GM19240 (cell line): ENCODE results near the gene BCAM.
"Not testable (repeated sequence)": the region's sequence is repeated elsewhere in the genome, so short reads cannot be mapped to it uniquely, and the experiment has no call there.

ENCODE experiments used
- DNase-seq: peaks from one replicate; pipeline ENCODE4 v3.0.0; 2011; ENCODE audit warnings: low spot score; ENCODE audit not compliant: insufficient read length

The BCAM gene

GRCh38 chr19:44816301-44816700, 7.4 kb downstream of the BCAM start:
- DNase-seq, result no peak

GRCh38 chr19:44817725-44818465, 9.0 kb downstream of the BCAM start:
- DNase-seq, result no peak

- no peak for DNase-seq
Observed at GRCh38 chr19:44818466-44819031, 9.6 kb downstream of the BCAM start.

DNA sequence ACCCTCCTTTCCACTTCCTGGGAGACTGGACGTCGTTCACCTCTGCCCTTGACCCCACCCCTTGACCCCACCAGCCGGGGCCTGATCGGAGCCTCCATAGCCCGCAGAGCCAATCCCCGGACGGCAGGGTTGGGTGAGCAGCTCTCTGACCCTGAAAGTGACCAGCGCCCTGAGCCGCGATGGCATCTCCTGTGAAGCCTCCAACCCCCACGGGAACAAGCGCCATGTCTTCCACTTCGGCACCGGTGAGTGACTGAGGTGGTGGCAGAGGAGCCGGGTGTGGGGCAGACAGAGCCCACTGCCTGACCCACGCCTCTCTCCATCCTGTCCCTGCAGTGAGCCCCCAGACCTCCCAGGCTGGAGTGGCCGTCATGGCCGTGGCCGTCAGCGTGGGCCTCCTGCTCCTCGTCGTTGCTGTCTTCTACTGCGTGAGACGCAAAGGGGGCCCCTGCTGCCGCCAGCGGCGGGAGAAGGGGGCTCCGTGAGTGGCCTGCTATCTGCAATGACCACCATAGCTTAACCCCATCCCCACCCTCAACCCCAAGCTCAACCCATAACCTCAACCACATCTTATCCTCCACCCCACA, 10.4 kb downstream of the BCAM start:
- no peak for DNase-seq

- DNase-seq, result no peak
Observed at GRCh38 chr19:44820648-44821609, 12.0 kb downstream of the BCAM start.

DNA sequence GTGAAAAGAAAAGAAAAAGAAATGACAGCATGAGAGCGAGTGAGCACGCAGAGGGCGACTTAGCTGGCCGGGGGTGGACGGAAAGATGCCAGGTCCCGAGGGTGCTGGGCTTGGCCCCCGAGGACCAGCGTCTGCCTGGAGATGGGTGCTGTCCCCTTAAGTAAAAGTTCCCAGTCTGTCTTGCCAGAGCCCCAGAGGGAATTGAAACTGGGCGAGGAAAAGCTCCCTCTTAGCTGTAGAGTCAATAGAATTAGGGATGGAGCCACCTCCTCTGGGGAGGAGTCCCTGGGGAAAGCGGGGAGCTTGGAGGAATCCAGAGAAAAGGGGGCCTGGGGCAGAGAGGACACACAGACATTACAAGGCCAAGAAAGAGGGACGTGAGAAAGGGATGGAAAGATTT, 13.3 kb downstream of the BCAM start:
- DNase-seq, result no peak

DNA sequence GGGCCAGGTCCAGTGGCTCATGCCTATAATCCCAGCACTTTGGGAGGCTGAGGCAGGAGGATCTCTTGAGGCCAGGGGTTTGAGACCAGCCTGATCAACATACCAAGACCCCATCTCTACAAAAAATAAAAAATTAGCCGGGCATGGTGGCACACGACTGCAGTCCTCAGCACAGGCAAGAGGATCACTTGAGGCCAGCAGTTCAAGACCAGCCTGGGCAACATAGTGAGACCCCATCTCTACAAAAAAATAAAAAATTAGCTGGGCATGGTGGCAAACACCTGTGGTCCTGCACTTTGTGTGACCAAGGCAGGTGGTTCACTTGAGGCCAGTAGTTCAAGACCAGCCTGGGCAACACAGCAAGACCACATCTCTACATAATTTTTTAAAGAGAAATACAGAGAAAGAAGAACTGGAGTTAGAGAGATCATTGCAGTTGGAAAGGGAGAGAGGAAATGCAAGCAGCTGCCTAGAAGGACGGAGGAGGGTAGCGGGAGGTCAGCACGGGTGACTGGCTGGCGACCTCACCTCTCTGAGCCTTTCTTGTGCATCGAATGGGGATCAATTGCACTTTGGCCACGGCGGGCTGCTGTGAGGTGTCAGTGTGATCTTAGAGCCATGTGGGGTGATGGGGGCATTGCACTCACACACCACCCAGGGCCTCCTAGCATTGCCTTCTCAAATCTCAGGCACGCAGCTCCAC, 13.9 kb downstream of the BCAM start:
- DNase-seq, result no peak

GRCh38 chr19:44823373-44823698, 14.4 kb downstream of the BCAM start:
- no peak for DNase-seq

DNA sequence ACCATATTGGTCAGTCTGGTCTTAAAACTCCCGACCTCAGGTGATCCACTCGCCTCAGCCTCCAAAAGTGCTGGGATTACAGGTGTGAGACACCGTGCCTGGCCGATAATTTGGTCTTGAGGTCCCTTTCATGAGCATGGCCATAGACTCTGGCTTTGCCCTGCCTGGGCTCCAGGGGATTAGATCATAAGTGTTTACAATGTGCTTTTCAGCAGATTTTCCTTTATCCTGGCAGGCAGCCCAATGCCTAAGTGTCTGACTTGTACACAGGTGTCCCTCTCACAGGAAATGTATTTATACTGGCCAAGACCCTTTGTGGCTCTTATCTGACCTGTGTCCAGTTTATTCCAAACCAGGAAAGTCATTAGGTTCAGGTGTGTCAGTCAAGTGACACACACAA, 15.9 kb downstream of the BCAM start:
- DNase-seq, result no peak

- not testable (repeated sequence) for DNase-seq
Observed at GRCh38 chr19:44832875-44833274, 24.0 kb downstream of the BCAM start.

DNA sequence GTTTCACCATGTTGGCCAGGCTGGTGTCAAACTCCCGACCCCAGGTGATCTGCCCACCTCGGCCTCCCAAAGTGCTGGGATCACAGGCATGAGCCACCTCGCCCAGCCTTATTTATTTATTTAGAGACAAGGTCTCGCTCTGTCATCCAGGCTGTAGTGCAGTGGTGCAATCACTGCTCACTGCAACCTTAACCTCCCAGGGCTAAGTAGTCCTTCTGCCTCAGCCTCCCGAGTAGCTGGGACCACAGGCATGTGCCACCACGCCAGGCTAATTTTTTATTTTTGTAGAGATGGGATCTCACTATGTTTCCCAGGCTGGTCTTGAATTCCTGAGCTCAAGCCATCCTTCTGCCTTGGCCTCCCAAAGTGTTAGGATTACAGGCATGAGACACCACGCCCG, 25.5 kb downstream of the BCAM start:
- not testable (repeated sequence) for DNase-seq

DNA sequence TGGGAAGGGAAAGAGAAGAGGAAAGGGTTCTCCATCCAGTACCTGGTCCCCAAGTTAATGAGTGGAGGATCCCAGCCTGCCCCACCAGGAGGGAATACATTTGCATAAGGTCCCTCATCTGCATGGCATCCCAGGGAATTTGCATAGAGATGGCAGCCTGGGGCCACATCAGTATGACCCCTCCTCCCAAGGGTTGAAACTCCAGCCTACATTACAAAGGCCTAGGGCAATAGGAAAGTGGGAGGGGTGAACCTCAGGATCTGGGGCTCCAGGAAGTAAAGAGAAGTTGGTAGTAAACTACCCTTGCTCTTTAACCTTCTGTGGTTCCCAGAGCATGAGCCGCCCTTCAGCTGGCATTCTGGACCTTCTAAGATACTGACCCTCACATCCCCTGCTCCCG, 30.4 kb downstream of the BCAM start:
- no peak for DNase-seq

- no peak for DNase-seq
Observed at GRCh38 chr19:44840811-44841210, 31.9 kb downstream of the BCAM start.

DNA sequence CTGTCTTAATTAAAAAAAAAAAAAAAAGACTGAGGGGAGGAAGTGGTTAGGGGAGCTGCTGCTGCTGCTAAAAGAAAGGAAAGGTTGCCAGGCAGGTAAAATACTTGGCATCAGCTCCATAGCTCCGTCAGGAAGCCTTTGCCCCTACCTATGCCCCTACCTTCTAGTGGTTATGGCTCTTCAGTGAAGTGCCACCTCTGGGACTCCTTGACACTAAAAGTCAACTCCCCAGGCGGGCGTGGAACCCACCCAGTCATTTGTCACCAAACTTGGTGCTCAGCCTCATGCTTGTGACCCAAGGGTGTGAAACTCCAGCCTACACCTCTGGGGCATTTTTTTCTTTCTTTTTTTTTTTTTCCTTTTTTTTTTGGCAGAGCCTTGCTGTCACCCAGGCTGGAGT, 32.3 kb downstream of the BCAM start:
- DNase-seq, result no peak

- DNase-seq, result no peak
Observed at GRCh38 chr19:44845286-44845611, 36.3 kb downstream of the BCAM start.

- DNase-seq, result peak; percentile 82
Observed at GRCh38 chr19:44845612-44846454, 36.9 kb downstream of the BCAM start, which contains the start of gene NECTIN2. TSS of gene NECTIN2 (plus strand) at chr19:44846297. CDS start at chr19:44846526, 229 bp downstream.

DNA sequence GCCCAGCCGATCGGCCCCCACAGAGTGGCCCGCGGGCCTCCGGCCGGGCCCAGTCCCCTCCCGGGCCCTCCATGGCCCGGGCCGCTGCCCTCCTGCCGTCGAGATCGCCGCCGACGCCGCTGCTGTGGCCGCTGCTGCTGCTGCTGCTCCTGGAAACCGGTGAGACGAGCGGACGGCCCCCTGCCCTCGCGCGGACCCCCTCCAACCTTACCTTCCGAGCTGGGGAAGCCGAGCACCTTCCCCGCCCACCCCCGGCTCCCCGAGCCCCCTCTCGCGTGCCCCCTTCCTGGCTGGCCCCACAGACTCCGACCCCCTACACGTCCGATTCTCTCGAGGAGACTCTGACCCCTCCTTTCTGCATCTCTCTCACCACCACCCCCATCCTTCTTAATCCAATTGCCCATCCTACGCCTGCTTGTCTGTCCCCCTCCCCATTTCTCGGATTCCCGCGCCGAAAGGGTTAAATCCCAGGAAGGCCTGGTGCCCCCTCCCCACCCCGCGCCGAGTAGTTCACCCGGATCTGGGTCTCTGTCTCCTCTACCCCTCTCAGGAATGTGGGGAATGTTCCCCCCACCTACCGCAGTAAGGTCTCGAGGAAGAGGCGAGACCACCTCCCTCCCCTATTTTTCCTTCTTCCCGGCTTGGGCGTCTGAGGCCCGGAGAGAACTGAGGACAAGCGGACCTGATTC, 37.7 kb downstream of the BCAM start:
- no peak for DNase-seq

DNA sequence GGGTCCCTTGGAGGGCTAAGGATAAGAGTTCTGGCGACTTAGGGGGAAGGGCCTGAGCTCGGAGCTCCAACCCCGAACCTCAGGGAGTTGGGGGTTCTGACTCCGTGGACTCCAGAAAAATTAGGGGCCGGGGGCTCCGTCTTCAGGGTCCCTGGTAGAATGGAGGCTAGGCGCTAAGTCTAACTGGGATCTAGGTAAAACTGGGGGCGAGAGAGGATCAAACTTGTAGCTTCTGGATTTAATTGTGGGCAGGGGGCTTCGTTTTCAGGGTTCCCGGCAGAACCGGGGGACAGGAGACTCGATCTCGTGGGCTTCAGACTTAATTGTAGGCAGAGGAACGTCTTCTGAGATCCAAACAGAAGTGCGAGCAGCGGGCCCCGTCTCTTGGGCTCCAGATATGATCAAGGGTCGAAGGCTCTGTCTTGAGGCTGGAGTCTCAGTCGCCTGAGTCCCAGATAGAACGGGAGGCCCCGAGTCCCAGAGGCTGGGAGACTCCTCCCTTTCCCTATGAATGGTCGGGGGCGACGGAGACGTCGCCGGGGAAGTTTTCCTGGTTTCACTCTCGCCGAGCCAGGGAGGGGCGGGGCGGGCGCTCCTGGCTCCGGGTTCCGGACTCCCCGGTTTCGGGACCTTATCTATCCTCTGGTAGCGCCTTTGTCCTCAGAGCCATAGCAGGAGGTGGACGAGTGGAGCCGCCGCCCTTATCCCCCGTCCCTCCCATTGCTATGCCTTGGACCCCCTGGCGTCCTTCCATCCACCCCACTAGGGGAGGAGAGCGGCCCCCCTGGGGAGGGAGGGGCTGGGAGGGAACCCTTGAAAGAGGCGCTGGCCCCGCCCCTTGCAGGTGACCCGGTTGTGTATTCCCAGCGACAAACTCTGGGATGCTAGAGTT, 38.5 kb downstream of the BCAM start:
- DNase-seq, result no peak
